KG1 (cell line): Measurements from ENCODE around the gene KLF6.
A peak's percentile ranks its signal among the peaks of the same experiment; 100 is the strongest.

Experiments used
- DNase-seq: peaks from one replicate; lab custom pipeline; 2025; lab: John Stamatoyannopoulos, UW

Gene KLF6

DNA sequence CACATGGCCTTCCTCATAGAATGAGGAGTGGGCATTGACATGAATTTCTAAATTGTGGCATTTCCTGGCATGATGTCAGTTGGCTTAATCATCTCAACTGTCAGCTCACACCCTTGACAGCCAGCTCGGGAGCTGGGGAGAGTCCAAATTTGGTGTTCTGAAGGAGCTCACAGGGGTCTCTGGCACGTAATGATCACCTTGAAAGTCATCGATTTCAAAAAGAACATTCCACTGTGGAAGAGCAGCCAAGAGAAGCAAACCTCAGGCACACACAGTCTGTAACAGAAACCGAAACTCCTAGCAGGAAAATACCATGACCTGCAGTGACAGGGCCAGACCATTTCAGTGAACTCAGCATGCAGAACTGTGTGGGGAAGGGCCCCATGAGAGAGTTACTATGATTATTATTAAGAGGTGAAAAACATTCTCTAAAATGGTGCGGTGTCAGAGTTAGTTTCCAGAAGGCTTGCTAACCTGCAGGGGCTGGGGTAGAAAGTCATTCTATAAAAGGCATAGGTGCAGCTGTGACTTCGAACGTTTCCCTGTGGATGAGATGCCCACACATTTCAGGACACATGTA is 26.4 kb upstream of the KLF6 start:
- DNase-seq: no peak

DNA sequence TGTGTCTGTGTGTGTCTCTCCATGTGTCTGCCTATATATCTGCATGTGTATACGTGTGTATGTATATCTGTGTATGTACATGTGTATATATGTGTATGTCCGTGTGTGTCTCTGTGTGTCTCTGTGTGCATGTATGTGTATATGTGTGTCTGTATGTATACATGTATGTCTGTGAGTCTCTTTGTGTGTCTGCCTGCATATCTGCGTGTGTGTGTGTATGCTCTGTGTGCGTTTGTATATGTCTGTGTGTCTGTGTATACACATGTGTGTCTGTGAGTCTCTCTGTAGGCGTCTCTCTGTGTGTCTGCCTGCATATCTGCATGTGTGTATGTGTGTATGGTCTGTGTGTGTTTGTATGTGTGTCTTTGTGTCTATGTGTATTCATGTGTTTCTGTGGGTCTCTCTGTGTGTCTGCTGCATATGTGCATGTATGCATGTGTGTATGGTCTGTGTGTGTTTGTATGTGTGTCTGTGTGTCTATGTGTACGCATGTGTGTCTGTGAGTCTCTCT is 23.7 kb upstream of the KLF6 start:
- DNase-seq: no peak

DNA sequence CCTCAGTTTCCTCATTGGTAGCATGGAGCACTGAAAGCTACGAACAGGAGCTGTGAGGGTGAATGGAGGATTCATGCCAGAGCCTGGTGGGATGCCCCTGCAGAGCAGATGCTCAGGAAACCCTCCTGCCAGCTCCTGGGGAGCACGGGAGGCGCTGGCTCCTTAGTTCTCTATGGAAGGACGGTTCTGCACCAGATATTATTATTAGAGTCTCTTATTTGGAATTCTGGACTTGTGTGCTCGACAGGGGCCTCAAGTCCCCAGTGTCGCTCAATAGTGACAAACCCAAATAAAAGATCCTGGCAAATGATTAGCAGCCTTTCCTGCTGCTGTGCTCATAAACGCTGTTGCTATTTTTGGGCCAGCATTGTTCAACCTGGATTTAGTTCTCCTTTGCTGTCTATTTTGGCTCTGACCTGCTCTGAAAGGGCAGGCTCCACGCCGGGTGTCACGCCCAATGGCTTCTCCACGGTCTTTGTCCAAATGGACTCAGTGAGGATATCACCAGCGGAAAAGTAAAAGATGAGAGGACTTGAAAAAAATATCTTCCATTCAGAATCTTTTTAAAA is 23.0 kb upstream of the KLF6 start:
- no peak for DNase-seq

DNA sequence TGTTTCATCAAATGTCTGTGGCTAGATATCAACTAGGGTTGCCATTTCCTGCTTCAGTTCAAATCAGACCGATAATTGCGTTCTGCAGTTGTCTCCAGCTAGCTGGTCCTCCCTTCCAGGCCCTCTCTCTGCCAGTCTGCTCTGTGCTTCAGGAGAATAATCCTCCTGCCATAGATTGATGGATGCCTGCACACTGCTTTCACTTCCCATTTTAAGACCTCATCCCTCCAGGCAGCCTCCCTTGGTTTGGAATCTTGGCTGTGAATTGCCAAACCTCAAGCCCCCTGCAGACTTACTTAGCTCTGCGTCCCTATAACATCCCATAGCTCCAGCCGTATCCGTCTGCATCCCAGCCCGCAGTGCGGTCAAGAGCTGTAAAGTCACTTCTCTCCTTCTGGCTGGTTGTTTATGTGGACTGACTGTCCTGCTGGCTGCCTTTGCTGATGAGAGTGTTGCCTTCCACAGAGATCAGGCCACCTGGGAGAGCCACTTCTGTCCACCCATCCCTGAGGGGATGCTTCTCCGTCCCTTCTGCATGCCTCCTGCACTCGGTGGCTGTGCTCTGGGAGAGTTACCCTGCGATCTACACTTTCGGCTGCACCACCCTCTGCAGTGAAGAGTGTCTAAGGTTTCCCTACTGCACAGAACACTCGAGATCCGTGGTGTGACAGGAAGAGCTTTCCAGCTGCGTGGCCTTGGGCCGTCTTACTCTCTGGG is 22.4 kb upstream of the KLF6 start:
- no peak for DNase-seq

DNA sequence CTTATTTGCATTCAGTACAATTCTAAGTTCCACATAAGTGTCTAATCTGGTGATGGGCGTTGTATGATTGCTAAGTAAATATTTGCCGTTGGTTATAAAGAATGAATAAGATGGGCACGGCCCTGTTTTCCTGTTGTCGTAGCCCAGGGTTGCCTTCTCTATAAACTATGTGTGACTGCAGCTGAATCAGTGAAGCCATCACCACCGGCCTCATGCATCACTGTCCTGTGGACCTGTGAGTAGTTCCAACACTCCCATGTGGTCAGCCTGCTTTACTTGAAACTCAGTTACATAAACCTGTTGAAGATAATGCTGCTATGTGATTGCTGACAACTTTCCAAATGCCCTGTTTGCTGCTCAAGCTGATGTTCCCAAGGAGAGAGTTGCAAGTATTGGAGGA is 21.6 kb upstream of the KLF6 start:
- no peak for DNase-seq

DNA sequence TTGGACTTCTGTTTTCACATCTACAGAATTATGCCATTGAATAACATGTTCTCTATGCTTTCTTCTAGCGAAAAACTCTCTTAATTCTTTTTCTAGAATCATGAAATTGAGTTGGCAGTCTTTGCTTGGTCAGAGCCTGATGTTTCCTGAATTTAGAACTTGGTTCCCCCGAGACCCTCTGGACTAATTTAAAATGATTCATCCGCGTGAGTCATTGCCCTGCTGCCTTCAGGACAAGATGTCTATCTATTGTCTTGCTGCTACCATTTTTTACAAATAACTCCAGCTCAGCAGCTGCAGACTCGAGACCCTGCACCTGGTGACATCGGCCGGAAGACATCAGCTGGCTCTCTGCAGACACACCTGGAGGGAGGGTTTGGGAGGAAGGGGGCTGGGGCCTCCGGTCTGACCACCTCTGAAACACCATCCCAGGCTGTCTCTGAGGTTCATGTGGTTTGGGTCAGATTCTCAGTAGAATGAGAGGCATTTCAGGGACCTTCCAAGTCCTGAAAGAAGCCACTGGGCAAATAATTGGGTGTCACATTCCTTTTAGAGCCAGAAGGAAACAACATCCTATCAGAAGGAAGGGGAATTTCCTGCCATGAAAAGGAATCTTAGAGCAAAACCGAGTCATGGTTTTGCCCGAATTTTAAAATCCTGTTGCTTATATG is 20.9 kb upstream of the KLF6 start:
- DNase-seq: peak; percentile 55

DNA sequence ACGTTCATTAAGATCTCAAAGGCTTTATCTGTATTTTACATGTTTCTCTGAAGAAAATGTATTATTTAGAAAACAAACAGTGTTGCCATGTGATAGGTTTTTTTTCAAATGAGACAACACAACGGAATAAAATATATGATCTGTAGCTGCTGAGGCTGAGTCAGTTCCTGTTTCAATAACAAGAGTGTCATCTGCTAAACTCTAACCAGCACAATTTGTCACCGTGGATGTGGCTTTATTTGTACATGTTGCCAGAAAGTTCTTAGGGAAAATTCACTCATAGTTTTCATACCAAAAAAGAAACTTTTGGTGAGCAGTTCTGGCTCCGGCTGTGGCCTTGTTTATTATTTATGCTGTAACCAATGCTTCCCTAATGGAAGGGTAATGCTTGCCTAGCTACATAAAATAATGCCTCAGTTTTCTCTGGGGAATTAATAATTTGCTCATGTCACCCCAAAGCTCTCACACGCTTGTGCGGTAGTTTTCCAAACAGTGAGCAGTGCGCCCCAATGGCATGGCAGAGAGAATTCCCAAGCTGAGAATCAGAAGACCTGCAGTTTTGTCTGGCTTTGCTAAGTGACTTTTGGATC is 20.3 kb upstream of the KLF6 start:
- peak; percentile 64 for DNase-seq

DNA sequence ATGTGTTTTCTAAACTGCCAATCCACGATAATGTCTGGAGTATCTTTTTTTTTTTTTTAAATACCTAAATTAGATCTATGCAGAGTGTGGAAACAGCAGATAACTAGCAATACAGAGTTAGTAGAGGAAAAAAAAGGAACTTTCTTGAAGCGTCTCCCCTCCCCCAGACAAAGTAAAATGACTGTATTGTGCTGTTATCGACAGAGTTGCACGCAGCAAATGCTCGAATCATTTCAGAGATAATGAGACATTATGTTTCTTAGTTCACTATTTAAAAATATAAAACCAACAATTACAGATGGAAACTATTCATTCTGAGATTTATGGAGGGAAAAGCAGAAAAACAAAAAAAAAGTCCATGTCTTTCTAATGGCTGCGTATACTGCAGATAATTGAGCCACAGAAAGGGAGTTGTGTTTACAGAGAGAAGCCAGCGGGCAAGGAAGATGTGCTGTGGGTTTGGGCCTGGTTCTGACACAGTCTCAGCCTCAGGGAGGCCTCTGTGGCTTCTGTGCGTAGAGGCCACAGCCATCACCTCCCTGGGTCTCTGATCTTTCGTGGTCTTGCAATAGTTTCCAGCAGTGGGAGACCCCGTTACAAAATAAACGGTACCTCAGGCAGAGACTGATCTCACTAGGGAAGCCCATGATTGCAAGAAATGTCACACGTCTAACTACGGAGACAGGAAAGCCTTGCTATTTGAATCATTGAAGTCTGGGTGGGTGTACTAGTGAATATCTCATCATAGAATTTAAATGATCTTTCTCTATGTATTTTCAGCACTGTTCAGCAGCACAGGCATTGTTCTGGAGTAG is 19.1 kb upstream of the KLF6 start:
- no peak for DNase-seq

DNA sequence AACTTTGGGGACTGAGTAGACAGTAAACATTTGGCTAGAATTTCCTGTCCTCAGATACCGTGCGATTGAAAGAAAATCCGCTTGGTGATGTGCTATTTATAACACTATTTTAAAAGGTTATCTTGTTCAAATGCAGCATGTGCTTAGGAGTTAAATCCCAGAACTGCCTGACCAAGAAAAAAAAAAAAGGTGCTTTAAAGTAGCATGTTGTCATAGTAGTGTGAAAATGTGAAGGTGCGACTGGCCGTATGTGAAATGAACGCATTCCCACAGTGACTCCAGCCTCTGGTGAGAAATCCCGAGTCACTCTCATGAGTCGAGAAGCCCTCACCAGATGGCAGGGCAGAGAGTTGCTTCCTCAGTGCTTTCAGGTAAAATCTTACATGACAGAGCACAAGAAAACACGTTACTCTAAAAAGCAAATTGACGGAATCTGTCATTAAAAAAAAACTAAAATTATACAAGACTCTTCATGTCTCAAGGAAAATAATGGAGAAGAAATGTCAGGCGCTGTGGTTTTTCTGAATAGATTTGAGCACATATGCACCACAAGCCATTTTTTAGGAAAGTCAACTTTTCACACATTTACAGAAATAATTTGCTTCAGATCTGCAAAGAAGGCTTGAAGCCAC is 18.4 kb upstream of the KLF6 start:
- DNase-seq: peak; percentile 48

DNA sequence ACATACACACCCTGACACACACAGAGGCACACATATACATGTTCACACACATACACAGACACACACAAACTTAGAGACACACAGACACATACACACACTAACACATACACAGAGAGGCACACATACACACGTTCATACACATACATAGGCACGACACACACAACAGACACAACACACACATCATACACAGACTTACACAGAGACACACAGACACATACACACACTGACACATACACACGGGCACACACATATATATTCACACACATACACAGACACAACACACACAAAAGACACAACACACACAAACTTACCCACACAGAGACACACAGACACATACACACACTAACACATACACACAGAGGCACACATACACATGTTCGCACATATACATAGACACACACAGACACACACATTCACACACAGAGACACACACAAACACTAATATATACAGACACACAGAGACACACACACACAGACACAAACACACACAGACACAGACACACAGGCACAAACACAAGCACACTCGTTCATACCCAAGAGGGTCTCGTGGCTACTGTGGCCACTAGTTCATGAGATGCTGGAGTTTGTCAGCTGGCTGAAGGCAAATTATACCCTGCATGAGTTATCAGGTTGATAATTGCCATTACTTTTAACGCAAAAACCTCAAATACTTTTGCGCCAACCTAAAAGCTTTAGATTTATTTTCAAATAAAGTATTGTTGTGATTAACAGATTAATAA is 17.7 kb upstream of the KLF6 start:
- no peak for DNase-seq

DNA sequence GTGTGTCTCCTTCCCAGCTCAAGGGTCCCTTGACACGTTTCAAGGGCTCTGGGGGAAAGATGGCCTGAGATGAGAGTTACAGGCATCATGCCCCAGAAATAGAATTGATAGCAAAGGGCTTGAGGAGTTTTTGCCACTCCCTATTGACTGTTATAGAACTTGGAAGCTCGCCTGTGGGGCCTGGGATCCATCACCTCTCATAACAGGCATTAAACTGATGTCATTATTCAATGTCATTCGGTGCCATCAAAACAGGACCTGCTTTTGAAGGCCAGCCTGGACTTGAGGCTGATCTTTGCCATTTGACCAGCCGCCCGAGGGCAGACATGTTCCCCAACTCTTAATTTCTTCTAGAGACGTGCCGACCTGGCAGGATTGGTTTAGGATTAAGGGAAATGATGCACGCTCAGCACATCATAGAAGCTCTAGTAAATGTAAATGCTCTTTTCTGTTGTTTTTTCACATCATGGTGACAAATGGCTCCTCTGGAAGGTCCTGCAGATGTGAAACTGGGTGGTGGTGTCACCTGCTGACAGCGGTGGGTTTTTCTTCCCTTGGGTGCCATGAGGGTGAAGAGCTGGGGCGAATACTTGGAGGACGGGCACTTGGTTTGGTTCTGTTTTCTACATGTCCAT is 16.7 kb upstream of the KLF6 start:
- DNase-seq: no peak

DNA sequence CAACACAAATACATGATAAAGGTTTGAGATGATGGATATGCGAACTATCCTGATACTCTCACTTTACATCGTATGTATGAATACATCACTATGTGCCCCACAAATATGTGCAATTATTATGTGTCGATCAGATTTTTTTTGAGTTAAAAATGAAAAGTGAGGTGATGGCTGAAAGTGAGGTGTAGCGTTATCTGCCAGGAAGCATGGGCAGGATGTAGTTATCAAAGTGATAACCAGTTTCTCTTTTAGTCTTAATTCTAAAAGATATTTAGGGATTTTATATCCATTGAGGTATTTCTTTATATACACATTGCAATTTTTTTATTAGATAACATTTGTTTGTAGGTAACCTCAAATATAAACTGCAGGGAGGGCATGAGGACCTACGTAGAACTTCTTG is 15.6 kb upstream of the KLF6 start:
- no peak for DNase-seq

DNA sequence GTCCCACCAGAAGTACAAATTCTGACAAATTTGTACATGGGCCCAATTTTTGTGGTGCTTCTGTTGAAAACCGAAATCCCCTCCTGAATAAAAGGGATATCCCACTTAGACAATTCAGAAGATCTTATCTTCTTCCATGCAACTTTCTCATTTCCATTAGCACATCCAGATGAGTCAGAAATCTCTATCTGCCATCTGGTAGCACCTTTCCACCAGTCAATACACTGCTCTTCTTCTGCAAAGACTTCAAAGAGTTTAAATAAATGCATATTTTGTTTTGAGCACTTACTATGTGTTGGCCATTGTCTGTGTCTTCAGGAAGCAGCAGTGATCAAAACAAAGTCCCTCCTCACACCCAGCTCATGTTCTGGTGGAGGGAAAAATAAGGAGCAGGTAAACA is 12.7 kb upstream of the KLF6 start:
- DNase-seq: no peak

DNA sequence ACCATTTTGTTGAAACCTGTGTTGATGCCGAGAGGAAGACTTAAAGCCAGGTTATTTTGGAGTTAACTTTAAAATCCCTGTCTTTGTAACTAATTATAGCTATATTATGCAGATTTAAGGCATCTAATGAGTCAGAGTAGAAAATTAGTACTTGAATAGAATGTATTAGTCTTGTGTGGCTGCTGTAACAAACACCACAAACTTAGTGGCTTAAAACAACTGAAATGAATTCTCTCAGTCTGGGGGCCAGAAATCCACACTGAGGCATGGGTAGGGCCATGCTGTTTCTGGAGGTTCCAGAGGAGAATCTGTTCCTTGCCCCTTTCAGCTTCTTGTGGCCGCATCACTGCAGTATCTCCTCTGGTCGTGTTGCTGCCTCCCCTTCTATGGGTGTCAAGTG is 8.5 kb upstream of the KLF6 start:
- DNase-seq: no peak

DNA sequence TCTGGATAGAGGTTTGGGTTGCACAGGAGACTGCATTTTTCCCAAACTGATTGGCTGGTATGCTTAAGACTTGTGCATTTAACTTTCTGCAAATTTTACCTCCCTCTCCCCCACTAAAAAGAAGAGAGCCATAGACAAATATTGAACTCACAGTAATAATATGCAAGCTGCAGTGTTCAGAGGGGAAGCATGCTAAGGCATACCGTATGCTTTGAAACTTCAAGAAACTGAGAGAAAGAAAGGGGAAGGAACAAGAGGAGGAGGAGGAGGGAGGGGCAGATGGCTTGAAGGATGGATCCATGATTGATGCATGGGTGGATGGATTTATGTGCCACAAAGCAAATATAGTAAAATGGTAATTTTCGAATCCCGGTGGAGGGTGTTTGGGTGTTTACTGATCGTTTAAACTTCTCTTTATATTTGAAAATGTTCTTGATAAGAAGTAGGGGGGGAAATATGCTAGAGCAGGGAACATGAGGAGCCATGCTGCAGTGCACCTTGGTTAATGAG is 7.8 kb upstream of the KLF6 start:
- DNase-seq: no peak

DNA sequence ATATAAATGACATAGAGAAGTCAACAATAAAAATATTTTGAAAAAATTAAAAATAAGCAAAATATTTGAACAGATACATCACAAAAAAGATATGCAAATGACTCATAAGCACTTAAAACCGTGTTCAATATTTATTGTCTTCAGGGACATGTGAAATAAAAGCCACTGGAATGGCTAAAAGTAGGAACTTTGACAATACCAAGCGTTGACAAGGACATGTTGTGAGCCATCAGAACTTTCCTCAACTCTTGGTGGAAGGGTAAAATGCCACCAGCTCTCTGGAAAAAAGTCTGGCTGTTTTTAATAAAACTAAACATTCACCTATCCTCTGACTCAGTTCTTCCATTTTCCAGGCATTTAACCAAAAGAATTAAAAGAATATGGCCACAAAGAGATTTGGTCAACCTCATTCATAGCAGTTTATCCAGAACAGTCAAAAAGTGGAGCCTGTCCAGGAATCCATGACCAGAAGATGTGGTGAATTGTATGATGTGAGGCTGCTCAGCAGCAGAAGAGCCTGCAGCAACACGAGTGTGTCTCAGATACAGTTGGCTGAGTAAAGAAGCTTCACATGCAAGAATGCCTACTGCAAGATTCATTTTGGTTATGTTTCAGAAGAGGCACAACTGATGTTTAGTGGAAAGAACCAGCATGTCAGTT is 7.1 kb upstream of the KLF6 start:
- DNase-seq: no peak

DNA sequence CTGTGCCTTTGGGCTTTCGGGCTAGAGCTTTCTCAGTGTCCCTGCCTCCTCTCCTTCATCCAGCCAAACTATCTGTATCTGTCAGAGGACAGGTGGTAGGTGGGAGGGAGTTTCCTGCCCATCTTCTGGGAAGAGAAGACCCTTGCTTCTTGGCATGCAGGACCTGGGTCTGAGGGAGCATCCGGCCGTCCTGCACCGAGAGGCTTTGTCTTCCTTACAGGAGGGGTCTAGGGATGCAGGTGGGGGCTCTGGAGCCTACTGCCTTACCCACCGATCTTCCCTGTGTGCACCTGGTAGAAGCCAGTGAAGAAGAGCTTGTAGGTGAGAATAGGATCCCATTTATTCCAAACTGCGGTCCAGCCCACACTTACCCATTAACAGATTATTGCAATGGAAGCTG is 5.8 kb upstream of the KLF6 start:
- no peak for DNase-seq

DNA sequence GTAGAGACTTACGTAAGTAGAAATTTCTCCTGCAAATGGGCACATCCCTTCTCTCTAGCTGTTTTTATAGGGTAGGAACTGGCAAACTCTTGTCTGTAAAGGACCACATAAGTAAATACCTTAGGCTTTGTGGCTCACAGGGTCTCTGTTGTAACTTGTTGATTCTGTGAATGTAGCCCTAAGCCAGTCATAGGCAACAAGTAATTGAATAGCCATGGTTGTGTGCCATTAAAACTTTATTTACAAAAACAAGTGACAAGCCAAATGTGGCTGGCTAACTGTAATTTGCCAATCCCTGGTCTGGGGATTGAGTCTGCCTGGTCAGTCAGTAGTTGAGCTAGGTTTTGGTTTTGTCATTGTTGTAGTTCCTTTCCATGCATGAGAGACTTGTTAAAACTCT is 5.3 kb upstream of the KLF6 start:
- DNase-seq: no peak

DNA sequence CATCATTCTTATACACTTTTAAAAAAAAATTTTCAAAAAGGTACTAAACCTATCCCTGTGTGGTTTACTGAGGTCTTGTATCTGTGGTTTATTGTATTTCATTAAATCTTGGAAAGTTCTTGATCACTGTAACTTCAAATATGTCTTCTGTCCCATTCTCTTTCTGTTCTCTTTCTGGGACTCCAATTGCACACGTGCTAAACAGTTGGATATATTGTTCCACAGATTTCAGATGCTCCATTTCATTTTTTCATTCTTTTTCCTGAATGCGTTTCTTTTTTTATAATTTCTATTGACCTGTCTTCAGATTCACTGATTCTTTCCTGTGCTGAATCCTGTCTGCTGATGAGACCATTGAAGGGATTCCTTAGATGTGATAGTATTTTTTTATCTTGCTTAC is 4.6 kb upstream of the KLF6 start:
- no peak for DNase-seq
